IPS-18c (cell line): ENCODE results near the gene NRF1.
"Not testable (repeated sequence)": the region's sequence is repeated elsewhere in the genome, so short reads cannot be mapped to it uniquely, and the experiment has no call there.

Source experiments
- H3K4me3 ChIP-seq: 2 replicates; pipeline ENCODE4 v1.7.0; 2013; ENCODE audit warnings: low read depth, mild to moderate bottlenecking, low read length, moderate library complexity; ENCODE audit not compliant: insufficient read depth
- H3K9me3 ChIP-seq: one replicate; pipeline ENCODE4 v1.6.1; 2013; ENCODE audit warnings: mild to moderate bottlenecking, low read length, moderate library complexity; ENCODE audit not compliant: control insufficient read depth, insufficient read depth

Gene NRF1

GRCh38 chr7:129635300-129636029, 23.9 kb downstream of the NRF1 start:
- no peak overlapping the region for H3K4me3 ChIP-seq
- no peaks in the 10 kb centered on the region for H3K9me3 ChIP-seq

GRCh38 chr7:129636030-129636550, 24.6 kb downstream of the NRF1 start:
- H3K4me3 ChIP-seq, H3K9me3 ChIP-seq: not testable (repeated sequence)

GRCh38 chr7:129636641-129637040, 25.1 kb downstream of the NRF1 start:
- Histone ChIP-seq H3K9me3 (no peaks in the 10 kb centered on the region), H3K4me3 (no peak overlapping the region)

- H3K9me3 ChIP-seq, result no peaks in the 10 kb centered on the region
Measured at GRCh38 chr7:129640400-129640799, 28.9 kb downstream of the NRF1 start.

GRCh38 chr7:129642871-129643549, 31.5 kb downstream of the NRF1 start:
- Histone ChIP-seq H3K9me3 (no peaks in the 10 kb centered on the region), H3K4me3 (no peak overlapping the region)

More at GRCh38 chr7:129640400-129640799, 28.9 kb downstream of the NRF1 start:
- H3K4me3 ChIP-seq, result no peak overlapping the region

- Histone ChIP-seq H3K4me3 (no peak overlapping the region), H3K9me3 (no peaks in the 10 kb centered on the region)
Measured at GRCh38 chr7:129643550-129644170, 32.1 kb downstream of the NRF1 start.

GRCh38 chr7:129644634-129645230, 33.2 kb downstream of the NRF1 start:
- no peak overlapping the region for H3K4me3 ChIP-seq

GRCh38 chr7:129646369-129647021, 35.0 kb downstream of the NRF1 start:
- H3K9me3 ChIP-seq, result no peaks in the 10 kb centered on the region
- no peak overlapping the region for H3K4me3 ChIP-seq

More at GRCh38 chr7:129644634-129645230, 33.2 kb downstream of the NRF1 start:
- no peaks in the 10 kb centered on the region for H3K9me3 ChIP-seq

- H3K9me3 ChIP-seq, result no peaks in the 10 kb centered on the region
- no peak overlapping the region for H3K4me3 ChIP-seq
Measured at GRCh38 chr7:129649128-129649690, 37.7 kb downstream of the NRF1 start.

- Histone ChIP-seq H3K9me3 (no peaks in the 10 kb centered on the region), H3K4me3 (no peak overlapping the region)
Measured at GRCh38 chr7:129650056-129650758, 38.7 kb downstream of the NRF1 start.

GRCh38 chr7:129652914-129653313, 41.4 kb downstream of the NRF1 start:
- no peak overlapping the region for H3K4me3 ChIP-seq
- H3K9me3 ChIP-seq, result no peaks in the 10 kb centered on the region

GRCh38 chr7:129655811-129656210, 44.3 kb downstream of the NRF1 start:
- H3K4me3 ChIP-seq, result no peak overlapping the region
- peaks cover 3% of the 10 kb centered on the region for H3K9me3 ChIP-seq

GRCh38 chr7:129657363-129657762, 45.8 kb downstream of the NRF1 start:
- H3K9me3 ChIP-seq, result peaks cover 11% of the 10 kb centered on the region
- H3K4me3 ChIP-seq, result no peak overlapping the region

- H3K4me3 ChIP-seq, result not testable (repeated sequence)
- H3K9me3 ChIP-seq, result peaks cover 11% of the 10 kb centered on the region
Measured at GRCh38 chr7:129659907-129660306, 48.4 kb downstream of the NRF1 start.

GRCh38 chr7:129661645-129662182, 50.2 kb downstream of the NRF1 start:
- Histone ChIP-seq H3K4me3 (no peak overlapping the region), H3K9me3 (peaks cover 11% of the 10 kb centered on the region)

GRCh38 chr7:129663240-129663639, 51.7 kb downstream of the NRF1 start:
- not testable (repeated sequence) for H3K4me3 ChIP-seq, H3K9me3 ChIP-seq
